Mucosa of stomach (tissue), 1 donor: ENCODE data around the gene HES4.
"Not testable (repeated sequence)": the region's sequence is repeated elsewhere in the genome, so short reads cannot be mapped to it uniquely, and the experiment has no call there.

ENCODE experiments used
- H3K27me3 ChIP-seq: one replicate; pipeline ENCODE4 v1.7.0; 2013; ENCODE audit warnings: mild to moderate bottlenecking, low read length; ENCODE audit not compliant: control insufficient read depth, insufficient read depth
- H3K36me3 ChIP-seq: one replicate; pipeline ENCODE4 v1.7.0; 2013; ENCODE audit warnings: low read length; ENCODE audit not compliant: control insufficient read depth, insufficient read depth
- H3K4me1 ChIP-seq: one replicate; pipeline ENCODE4 v1.7.0; 2013; ENCODE audit warnings: mild to moderate bottlenecking, low read length; ENCODE audit not compliant: control insufficient read depth, insufficient read depth
- H3K4me3 ChIP-seq: one replicate; pipeline ENCODE4 v1.7.0; 2013; ENCODE audit warnings: low read length
- H3K9ac ChIP-seq: one replicate; pipeline ENCODE4 v1.7.0; 2013; ENCODE audit warnings: mild to moderate bottlenecking, low read length, moderate library complexity
- H3K9me3 ChIP-seq: one replicate; pipeline ENCODE4 v1.7.0; 2013; ENCODE audit warnings: mild to moderate bottlenecking, low read length, moderate library complexity; ENCODE audit not compliant: control insufficient read depth
- donor health status: Pancreatic carcinoma.

The HES4 gene

DNA sequence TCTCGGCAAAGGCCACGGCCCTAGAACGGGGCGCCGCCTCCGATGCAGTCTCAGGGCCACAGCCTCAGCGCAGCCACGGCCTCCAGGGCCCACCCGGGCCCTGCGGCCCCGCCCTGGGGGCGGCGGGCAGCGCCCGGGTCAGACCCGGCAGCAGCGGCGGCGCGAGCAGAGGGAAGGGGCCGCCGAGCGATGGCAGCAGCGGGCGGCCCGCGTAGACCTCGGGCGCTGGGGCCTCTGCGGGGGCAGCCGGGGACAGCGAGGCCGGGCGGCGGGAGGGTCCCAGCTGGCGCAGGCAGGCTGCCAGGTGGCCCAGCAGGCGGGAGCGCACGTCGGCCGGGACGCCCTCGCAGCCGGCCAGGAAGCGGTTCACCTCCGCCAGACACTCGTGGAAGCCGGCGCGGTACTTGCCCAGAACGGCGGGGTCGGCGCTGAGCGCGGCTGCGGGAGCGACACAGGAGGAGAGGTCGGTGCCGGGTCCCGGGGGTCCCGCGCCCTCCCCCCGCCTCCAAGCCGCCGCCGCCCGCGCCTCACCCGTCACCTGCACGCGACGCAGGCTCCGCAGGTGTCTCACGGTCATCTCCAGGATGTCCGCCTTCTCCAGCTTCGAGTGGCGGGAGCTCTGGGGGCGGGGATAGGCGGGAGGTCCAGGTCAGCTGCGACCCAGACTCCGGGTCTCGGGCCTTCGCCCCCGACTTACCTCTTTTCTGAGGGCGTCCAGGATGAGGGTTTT, 737 bp downstream of the HES4 start:
- peaks cover 28% of the 10 kb centered on the region for H3K4me1 ChIP-seq
- H3K4me3 ChIP-seq: no peak overlapping the region
- H3K9ac ChIP-seq: no peak overlapping the region
- no peaks in the 10 kb centered on the region for H3K9me3 ChIP-seq
- H3K36me3 ChIP-seq: no peaks in the 10 kb centered on the region
- H3K27me3 ChIP-seq: peaks cover 67% of the 10 kb centered on the region

DNA sequence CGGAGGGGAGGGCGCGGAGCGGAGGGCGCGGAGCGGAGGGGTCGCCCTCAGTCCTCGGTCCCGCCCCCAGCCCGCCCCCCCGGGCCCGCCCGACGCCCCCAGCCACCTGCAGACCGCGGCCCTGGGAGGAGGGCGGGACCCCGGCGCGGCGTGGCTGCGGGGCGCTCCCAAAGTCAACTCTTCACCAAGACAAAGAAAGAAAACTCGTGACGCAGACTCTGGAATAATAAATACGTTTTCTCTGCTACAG, 1.2 kb downstream of the HES4 start:
- peaks cover 28% of the 10 kb centered on the region for H3K4me1 ChIP-seq
- no peak overlapping the region for H3K4me3 ChIP-seq
- H3K9me3 ChIP-seq: no peaks in the 10 kb centered on the region
- H3K9ac ChIP-seq: no peak overlapping the region
- no peaks in the 10 kb centered on the region for H3K36me3 ChIP-seq
- H3K27me3 ChIP-seq: peaks cover 63% of the 10 kb centered on the region

DNA sequence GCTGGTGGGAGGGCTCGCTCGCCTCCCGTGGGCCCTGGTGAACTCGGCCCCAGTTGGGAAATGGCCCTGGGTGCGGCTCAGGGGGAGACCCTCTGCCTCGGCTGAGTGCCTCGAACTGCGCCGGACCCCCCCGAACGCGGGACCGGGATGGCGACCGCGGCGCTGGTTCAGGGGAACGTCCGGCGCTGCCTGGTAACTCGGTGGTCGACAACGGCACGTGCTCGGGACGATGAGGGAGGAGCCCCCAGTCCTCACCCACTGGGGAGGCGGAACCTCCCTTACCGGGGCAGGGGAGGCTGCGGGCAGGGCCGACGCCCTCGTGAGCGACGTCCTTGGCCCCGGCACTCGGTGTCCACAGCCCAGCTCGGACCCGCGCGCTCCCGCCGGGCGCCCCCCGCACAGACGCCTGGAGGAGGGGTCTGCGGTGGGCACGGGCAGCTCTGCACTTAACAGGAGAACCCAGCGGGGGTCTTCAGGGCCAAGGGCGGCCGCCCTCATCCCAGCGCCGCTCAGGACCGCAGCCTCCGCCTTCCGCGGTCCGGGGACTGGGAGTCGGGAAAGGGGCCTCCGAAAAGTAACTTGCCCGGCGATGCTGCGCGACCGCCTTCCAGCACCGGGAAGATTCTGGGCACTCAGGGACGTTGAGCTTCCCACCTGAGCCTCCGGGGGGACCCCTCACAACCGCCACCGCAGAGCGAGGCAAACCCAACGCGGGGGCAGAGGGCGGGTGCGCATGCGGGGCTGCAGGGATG, 1.7 kb downstream of the HES4 start:
- Histone ChIP-seq H3K9me3 (no peaks in the 10 kb centered on the region), H3K27me3 (peaks cover 58% of the 10 kb centered on the region), H3K36me3 (no peaks in the 10 kb centered on the region), H3K4me1 (peaks cover 28% of the 10 kb centered on the region), H3K9ac (no peak overlapping the region), H3K4me3 (no peak overlapping the region)

DNA sequence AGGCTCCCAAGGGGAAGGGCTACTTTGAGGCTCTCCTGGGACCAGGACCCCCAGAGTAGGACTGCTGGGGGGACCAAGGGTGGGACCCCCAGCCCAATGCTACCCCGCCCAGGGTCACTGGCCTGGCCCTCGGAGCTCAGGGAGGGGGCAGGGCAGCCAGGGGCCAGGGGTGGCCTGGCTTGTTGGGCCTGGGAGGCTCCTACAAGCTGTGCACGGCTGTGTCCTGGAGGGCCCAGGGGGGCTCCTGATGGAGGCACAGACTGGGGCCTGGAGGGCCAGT, 2.2 kb downstream of the HES4 start:
- Histone ChIP-seq H3K9ac (no peak overlapping the region), H3K9me3 (no peaks in the 10 kb centered on the region), H3K4me1 (peaks cover 28% of the 10 kb centered on the region), H3K27me3 (peaks cover 55% of the 10 kb centered on the region), H3K4me3 (no peak overlapping the region), H3K36me3 (no peaks in the 10 kb centered on the region)

DNA sequence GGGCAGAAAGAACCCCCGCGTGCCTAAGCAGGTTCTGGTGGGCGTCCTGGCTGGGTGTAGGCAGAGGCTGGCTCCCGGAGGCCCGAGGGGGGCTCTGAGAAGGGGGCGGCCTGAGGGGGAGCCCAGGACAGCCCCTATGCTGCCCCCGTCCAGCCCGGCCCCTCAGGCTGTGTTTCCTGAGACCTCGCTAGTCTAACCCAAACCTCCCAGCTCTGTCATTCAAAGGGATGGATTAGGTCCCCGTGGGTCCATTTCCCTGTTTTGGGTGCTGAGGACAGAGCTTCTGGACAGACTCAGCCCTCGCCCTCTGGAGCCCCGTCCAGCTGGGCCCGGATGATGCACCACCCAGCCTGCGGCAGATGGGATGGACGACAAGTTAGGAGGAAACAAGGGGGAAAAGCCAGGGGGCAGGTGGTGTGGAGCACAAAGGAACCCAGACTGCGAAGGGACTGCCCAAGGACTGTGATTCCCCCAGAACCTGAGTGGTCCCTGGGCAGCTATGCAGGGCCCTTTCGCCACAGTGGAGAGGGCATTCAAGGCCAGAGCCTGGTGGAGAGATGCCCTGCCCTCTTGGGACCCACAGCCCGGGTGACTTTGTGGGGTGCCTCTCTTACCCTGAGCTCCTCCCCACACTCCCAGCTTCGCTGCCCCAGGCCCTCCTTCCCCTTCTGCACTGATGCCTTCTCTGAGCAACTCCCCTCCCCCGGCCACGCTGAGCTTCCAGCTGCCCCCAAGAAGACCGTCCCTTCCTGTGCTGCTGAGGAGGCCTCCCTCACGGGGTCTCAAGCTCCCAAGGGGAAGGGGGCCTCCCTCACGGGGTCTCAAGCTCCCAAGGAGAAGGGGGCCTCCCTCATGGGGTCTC, 2.8 kb downstream of the HES4 start:
- peaks cover 27% of the 10 kb centered on the region for H3K4me1 ChIP-seq
- no peak overlapping the region for H3K4me3 ChIP-seq

DNA sequence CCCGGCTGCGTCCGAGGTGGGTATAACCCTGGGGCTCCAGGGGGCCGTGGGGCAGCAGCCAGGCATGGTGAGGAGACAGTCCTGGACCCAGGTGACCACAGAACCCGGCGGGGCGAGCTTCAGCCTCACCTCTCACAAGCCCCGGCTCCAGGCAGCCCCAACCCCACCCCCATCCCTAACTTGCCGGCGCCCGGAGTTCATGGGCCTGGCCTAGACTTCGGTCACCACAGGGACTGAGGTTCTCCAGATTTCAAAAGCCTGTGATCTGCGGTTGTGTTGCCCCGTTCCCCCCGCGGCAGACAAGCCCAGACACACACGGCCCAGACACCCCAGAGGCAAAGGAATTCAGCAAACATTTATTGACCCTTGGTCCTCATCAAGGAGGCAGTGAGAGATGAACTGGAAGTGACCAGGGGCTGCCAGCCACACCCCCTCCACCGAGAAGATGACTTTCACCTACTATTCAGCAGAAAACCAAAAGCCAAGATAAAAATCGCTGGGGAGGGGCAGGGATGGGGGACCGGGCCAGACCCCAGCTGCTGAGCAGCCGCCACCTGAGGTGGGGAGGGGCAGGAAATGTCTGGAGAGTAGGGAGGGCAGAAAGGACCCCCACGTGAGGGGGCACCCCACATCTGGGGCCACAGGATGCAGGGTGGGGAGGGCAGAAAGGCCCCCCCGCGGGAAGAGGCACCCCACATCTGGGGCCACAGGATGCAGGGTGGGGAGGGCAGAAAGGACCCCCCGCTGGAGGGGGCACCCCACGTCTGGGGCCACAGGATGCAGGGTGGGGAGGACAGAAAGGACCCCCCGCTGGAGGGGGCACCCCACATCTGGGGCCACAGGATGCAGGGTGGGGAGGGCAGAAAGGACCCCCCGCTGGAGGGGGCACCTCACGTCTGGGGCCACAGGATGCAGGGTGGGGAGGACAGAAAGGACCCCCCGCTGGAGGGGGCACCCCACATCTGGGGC, 3.9 kb downstream of the HES4 start:
- H3K27me3 ChIP-seq: peaks cover 46% of the 10 kb centered on the region
- H3K36me3 ChIP-seq: no peaks in the 10 kb centered on the region
- no peak overlapping the region for H3K4me3 ChIP-seq
- H3K4me1 ChIP-seq: peaks cover 17% of the 10 kb centered on the region
- no peaks in the 10 kb centered on the region for H3K9me3 ChIP-seq
- H3K9ac ChIP-seq: no peak overlapping the region

More for the DNA sequence above, 2.8 kb downstream of the HES4 start:
- H3K36me3 ChIP-seq: no peaks in the 10 kb centered on the region
- H3K9me3 ChIP-seq: no peaks in the 10 kb centered on the region
- H3K27me3 ChIP-seq: peaks cover 55% of the 10 kb centered on the region
- H3K9ac ChIP-seq: no peak overlapping the region

DNA sequence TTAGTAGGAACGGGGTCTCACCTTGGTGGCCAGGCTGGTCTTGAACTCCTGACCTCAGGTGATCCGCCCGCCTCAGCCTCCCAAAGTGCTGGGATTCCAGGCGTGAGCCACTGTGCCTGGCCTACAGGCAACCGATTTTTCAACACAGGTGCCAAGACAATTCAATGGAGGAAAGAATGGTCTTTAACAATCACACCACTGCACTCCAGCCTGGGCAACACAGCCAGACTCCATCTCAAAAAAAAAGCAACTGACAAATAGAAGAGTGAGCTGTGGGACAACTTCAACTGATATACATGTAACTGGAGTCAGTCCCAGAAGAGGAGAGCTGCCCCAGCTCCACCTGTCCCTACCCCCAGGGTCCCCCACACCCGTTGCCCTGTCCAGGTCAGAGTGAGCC, 5.4 kb downstream of the HES4 start:
- H3K9me3 ChIP-seq, H3K4me3 ChIP-seq, H3K4me1 ChIP-seq, H3K9ac ChIP-seq, H3K36me3 ChIP-seq: not testable (repeated sequence)
- peaks cover 36% of the 10 kb centered on the region for H3K27me3 ChIP-seq

DNA sequence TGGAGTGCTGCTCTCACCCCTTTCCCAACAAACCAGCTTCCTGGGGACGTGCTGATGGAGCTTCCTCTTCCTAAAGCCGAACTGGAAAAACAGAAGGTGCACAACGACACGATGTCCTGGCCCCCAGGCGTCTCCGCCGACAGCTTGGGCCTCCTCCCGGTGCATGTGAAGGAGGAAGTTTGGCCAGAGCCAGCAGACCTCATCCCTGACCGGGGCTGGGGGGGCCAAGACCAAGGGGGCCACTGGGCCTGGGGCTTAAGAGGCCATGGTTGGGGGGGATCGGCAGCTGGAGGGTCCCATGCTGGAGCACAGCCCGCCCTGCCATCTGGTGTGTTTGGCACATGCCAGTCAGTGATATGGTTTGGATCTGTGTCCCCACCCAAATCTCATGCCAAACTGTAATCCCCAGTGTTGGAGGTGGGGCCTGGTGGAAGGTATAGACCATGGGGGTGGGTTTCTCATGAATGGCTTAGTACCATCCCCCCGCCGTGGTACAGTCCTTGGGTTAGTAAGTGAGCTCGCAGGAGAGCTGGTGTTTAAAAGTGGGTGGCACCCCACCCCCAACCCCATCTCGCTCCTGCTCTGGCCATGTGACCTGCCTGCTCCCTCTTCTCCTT, 6.4 kb downstream of the HES4 start:
- Histone ChIP-seq H3K4me1 (peaks cover 3% of the 10 kb centered on the region), H3K9me3 (no peaks in the 10 kb centered on the region), H3K4me3 (no peak overlapping the region), H3K36me3 (no peaks in the 10 kb centered on the region), H3K27me3 (peaks cover 27% of the 10 kb centered on the region), H3K9ac (no peak overlapping the region)

DNA sequence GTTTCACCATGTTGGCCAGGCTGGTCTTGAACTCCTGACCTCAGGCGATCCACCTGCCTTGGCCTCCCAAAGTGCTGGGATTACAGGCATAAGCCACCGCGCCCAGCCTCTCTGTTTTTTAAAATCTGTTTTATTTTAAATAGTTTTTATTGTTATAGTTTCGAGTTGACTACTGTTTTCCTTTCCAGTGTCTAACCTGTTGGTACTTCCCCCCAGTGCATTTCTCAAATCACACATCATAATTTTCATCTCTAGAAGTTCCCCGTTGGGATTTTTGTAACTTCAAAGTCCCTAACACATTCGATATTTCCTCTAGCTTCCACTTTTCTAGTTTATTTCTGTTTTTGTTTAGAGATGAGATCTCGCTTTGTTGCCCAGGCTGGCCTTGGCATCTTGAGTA, 7.5 kb downstream of the HES4 start:
- no peak overlapping the region for H3K9ac ChIP-seq

DNA sequence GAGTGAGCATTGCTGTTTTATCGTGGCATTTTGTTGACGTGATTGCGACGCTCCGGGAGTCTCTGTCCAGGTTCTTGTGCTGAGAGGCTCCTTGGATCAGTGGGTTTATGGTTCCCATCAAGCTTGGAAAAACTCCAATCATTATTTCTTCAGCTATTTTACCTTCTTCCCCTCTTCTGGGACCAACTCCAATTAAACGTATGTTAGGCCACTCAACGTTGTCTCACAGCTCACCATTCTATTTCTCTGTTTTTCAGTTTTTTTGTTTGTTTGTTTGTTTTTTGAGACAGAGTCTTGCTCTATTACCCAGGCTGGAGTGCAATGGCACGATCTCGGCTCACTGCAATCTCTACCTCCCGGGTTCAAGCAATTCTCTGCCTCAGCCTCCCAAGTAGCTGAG, 8.0 kb downstream of the HES4 start:
- Histone ChIP-seq H3K27me3 (peaks cover 11% of the 10 kb centered on the region), H3K9me3 (no peaks in the 10 kb centered on the region), H3K4me3 (no peak overlapping the region), H3K9ac (no peak overlapping the region), H3K4me1 (no peaks in the 10 kb centered on the region), H3K36me3 (no peaks in the 10 kb centered on the region)

More for the DNA sequence above, 7.5 kb downstream of the HES4 start:
- Histone ChIP-seq H3K4me1 (no peaks in the 10 kb centered on the region), H3K4me3 (no peak overlapping the region), H3K36me3 (no peaks in the 10 kb centered on the region), H3K27me3 (peaks cover 16% of the 10 kb centered on the region), H3K9me3 (no peaks in the 10 kb centered on the region)

DNA sequence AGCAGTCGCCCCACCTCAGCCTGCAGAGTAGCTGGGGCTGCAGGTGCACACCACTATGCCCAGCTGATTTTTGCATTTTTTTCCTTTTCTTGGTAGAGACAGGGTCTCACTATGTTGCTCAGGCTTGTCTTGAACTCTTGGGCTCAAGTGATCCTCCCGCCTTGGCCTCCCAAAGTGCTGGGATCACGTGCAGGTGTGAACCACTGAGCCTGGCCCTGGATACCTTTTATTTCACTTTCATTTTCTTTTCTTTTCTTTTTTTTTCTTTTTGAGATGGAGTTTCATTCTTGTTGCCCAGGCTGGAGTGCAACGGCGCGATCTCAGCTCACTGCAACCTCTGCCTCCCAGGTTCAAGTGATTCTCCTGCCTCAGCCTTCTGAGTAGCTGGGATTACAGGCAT, 8.6 kb downstream of the HES4 start:
- not testable (repeated sequence) for H3K4me1 ChIP-seq, H3K9ac ChIP-seq, H3K4me3 ChIP-seq, H3K27me3 ChIP-seq, H3K9me3 ChIP-seq, H3K36me3 ChIP-seq
